GM12865 (cell line): Measurements from ENCODE around the gene SPN.
A peak's percentile ranks its signal among the peaks of the same experiment; 100 is the strongest.

Experiments used
- DNase-seq: peaks from one replicate; pipeline ENCODE4 v3.0.0; 2010; ENCODE audit warnings: low read depth
- H3K4me3 ChIP-seq: 2 replicates; pipeline ENCODE4 v1.5.1; 2011; ENCODE audit warnings: mild to moderate bottlenecking, low read depth, low read length, control low read depth
- TF ChIP-seq, protein P1 (sequence below): IDR thresholded peaks from 2 replicates; pipeline ENCODE4 v1.5.1; 2011; ENCODE audit warnings: low read length, control low read depth, low read depth, inconsistent platforms; ENCODE audit not compliant: insufficient read depth; ENCODE audit errors: missing control alignments

Gene SPN

DNA sequence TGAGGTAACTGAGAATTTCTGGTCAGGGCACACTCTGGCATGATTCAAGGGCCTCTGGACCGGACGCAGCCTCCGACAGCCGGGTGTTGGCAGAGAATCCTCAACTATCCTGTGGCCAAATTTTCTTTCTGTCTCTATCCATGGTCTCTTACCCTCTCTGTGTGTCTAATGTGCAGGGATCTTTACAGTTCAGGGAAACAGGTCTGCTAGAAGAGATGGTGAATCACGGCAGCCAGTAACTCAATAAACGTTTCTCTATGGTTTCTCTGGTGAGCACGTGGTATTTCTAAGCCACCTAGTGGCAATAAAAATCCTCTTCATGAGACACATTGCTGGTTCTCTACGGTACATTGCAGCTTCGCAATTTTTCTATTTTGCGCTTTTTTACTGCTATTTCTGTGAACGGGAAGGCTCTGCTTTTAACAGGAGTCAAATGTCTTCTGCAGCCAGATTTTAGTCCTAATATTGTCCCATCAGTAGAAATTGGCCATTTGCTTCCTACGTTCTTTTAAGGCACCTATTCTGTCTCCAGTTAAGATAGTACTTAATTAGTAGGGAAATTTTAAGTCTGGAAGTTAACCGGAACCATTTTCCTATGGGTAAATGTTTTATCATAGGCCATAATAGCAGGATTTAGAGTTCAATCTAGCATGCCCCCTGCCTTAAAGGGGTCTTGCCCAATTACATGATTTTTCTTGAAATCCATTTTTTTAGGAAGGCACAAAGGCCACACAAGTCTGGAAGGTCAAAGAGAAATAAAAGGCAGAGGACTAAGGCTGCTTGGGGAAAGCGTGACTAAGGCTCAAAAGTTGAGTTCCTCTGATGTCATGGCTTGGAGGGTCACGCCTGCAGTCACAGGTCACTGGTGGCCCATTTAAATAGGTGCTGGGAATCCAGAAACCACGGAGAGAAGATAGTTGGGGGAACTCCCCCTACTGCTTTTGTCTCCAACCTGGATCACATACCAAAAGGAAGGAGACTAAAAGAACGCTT is 47.5 kb downstream of the SPN start:
- TF ChIP-seq, protein P1, sequence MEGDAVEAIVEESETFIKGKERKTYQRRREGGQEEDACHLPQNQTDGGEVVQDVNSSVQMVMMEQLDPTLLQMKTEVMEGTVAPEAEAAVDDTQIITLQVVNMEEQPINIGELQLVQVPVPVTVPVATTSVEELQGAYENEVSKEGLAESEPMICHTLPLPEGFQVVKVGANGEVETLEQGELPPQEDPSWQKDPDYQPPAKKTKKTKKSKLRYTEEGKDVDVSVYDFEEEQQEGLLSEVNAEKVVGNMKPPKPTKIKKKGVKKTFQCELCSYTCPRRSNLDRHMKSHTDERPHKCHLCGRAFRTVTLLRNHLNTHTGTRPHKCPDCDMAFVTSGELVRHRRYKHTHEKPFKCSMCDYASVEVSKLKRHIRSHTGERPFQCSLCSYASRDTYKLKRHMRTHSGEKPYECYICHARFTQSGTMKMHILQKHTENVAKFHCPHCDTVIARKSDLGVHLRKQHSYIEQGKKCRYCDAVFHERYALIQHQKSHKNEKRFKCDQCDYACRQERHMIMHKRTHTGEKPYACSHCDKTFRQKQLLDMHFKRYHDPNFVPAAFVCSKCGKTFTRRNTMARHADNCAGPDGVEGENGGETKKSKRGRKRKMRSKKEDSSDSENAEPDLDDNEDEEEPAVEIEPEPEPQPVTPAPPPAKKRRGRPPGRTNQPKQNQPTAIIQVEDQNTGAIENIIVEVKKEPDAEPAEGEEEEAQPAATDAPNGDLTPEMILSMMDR: peak; percentile 58
- peak; percentile 77 for DNase-seq
- no peak overlapping the region for H3K4me3 ChIP-seq

DNA sequence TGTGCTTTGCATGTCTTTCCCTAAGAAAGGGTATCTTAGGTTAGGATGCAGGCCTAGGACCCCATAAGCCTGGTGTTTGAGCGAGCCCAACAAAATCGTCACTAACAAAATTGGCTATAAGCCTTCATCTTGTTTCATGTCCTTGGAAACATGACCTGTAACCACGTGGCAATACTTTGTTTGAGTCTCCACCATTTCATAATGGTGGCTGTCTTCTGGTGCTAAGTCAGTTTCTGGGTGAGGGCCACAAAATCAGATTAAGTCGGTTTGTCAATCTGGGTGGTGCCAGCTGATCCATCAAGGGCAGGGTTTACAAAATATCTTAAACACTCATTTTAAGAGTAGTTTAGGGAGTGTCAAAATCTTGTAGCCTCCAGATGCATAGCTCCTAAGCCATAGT is 49.8 kb downstream of the SPN start:
- TF ChIP-seq, protein P1: no peak
- no peak for DNase-seq
- no peak overlapping the region for H3K4me3 ChIP-seq

DNA sequence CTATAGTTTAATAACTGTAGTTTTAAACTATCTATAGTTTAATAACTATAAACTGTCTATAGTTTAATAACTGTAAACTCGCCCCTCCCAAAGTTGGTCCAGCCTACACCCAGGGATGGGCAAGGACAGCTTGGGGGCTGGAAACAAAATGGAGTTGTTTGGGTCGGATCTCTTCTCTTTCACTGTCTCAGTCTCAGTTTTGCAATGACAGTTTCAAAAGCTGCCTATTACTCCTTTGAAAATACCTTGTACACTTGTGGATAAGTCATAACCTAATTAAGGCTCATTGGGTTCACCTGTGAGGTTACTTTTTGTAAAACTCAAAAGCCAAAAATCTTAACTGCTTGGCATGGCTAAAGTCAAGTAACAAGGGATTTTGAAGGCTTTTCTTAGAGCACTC is 51.3 kb downstream of the SPN start:
- no peak overlapping the region for H3K4me3 ChIP-seq
- TF ChIP-seq, protein P1: no peak
- peak; percentile 62 for DNase-seq

DNA sequence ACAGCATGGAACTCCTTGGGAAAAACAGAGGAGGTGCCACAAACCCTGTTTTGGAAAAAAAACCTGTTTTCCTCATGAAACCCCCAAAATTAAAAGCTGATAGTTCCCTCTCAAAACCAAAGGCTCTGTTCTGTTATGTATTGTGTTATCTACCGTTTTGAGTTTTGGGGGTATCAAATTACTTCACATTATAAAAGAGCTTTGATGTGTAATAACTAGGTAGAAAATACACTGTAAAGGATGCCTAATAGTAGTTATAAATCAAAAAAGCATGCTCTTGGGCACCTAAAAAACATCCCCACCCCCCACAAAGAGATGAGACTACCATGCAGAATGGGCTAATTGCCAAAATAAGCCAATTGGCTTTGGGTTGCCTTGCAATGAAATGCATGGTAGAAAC is 51.9 kb downstream of the SPN start:
- DNase-seq: no peak
- no peak overlapping the region for H3K4me3 ChIP-seq
- TF ChIP-seq, protein P1: no peak

DNA sequence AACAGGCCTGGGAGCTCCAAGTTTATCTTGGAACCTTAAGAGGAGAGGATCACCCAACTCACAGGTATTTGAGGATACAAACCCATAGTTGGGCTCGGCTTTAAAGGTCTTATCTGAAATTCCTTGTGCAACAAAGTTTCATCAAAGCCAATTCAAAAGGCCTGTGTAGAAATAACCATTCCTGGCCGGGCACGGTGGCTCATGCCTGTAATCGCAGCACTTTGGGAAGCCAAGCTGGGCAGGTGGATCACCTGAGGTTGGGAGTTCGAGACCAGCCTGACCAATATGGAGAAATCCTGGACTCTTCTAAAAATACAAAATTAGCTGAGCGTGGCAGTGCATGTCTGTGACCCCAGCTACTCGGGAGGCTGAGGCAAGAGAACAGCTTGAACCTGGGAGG is 54.1 kb downstream of the SPN start:
- H3K4me3 ChIP-seq: no peak overlapping the region
- DNase-seq: no peak
- TF ChIP-seq, protein P1: no peak

DNA sequence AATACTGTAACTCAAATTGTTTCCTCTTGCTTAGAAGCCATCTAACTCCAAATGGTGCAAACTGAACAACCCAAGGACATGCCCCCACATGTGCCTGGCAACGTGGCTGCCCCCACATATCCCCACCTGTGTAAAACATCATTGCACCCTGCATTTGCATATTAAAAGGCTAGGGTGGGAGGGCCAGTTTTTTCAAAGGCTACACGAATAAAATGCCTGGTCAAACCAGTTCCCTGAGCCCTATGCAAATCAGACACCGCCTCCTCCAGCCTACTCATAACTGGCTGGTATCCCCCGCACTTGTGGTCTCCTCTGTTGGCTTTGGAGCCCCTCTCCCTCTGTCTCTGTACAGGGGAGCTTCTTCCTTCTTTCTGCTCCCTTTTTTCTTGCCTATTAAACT is 56.0 kb downstream of the SPN start:
- DNase-seq: no peak
- H3K4me3 ChIP-seq: no peak overlapping the region
- TF ChIP-seq, protein P1: no peak
